A204.1 (cell line): ENCODE results near the gene SULT6B1.
"Not testable (repeated sequence)": the region's sequence is repeated elsewhere in the genome, so short reads cannot be mapped to it uniquely, and the experiment has no call there.

ENCODE experiments used
- FAIRE-seq: peaks from 2 replicates; lab custom pipeline; 2012; peaks lifted over from hg19 to GRCh38; lab: Jason Lieb, UNC

The SULT6B1 gene

GRCh38 chr2:37195862-37196319, 7.4 kb upstream of the SULT6B1 start:
- not testable (repeated sequence) for FAIRE-seq

GRCh38 chr2:37192551-37192950, 4.1 kb upstream of the SULT6B1 start:
- no peak for FAIRE-seq

DNA sequence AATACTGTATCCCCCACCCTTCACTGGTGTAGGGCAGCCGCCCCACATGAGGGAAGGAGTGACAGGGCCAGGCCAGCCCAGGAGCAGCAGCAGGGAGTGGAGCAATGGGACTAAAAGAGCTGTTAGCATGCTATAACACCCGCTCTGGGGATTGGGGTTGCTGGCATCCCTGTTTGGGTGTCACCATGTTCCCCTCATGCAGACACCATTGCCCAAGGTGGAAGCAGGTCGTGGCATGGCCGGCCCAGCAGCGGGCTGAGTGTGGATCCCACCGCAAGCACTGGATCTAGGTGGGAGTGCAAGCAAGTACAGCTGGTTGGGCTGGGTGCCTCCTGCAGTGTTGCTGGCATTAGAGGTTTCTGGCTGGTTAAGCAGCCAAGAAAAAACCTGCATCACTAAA, 3.3 kb upstream of the SULT6B1 start:
- FAIRE-seq, result no peak

- FAIRE-seq, result no peak
Measured at GRCh38 chr2:37191253-37191652, 2.8 kb upstream of the SULT6B1 start.

- no peak for FAIRE-seq
Measured at GRCh38 chr2:37190290-37190689, 1.8 kb upstream of the SULT6B1 start.

DNA sequence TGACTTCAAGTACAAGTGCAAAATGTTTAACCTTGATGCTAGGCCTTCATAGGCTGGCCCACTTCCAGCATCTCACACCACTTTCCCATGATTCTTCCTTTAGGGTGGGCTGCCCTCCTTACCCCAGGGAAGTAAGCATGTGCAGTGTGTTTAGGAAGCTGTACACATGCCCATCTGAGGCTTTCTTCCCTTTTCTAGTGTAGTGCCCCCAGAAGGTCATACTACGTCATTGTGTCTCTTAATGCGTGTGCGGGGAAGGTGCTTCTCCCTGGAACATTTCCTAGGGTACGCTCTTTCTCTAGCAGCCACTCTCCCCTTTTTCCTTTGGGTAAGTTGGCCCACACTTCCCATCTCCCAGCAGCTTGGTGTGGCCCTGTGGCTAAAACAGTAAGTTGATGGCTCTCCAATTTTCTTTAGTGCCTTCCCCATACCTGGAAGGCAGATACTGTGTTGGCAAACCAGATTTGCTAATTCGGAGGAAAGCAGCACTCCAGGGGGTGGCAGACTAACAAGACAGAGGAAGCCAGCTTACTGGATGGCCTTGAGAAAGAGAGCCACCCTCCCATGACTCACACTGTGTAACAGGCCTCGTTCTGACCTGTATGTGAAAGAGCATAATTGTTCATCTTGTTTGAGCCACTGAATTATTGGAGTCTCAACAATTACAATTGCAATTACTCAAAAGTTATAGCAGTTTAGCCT, 1.1 kb upstream of the SULT6B1 start:
- FAIRE-seq, result no peak

- no peak for FAIRE-seq
Measured at GRCh38 chr2:37181726-37182684, 6.5 kb downstream of the SULT6B1 start.

DNA sequence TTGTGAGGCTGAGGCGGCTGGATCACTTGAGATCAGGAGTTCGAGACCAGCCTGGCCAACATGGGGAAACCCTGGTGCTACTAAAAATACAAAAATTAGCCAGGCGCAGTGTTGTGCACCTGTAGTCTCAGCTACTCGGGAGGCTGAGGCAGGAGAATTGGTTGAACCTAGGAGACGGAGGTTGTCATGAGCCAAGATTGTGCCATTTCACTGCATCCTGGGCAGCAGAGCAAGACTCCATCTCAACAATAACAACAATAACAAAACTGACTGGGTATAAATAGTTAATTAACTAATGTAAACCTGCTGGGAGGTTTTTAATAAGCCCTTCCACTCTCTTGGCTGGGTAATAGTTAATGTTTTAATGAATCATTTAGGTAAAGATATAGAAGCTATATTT, 7.8 kb downstream of the SULT6B1 start:
- FAIRE-seq, result no peak

GRCh38 chr2:37180006-37180639, 8.3 kb downstream of the SULT6B1 start:
- FAIRE-seq, result no peak

DNA sequence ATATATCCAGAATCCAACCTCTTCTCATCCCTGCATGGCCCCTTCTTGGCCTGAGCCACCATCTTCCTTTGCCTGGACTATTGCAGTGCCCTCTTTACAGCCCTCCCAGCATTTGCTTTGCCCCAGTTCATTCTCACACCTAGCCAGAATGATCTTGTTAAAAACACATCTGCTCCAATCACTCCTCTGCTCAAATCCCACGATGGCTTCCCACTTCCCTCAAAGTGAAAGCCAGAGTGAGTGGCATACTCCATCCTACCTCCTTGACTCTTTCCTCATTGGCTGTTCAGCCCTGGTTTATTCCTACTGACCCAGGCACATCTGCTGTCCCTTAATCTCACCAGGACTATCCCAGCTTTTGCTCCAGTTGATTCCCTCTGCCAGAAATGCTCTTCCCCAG, 14.7 kb downstream of the SULT6B1 start:
- no peak for FAIRE-seq

- FAIRE-seq, result no peak
Measured at GRCh38 chr2:37171624-37171950, 16.9 kb downstream of the SULT6B1 start.

DNA sequence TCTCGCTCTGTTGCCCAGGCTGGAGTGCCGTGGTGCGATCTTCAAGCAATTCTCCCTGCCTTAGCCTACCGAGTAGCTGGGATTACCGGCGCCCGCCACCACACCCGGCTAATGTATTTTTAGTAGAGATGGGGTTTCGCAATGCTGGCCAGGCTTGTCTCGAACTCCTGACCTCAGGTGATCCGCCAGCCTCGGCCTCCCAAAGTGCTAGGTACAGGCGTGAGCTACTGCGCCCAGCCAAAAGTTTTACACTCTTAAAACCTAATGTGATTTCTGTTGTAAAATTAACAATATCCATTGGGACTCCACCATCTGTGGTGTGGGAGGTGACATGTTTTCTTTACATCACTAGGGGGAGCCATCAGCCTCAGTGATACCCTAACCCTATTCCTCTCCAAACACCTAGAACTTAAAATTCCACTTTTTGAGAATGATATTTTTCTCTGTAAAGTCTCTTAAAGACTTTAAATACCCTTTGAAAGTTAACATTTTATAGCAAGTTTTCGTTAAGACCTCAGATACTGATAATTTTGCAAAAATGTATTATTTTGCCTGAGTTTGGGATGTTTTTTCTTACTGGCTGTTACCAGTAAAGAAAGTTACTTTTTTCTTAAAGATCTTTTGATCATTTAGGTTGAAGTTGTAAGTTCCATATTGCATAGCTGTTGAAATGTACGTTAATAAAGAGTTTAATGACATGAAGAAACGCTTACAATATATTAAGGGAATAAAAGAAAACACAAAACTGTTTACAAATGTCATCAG, 20.1 kb downstream of the SULT6B1 start:
- peak; percentile 88 for FAIRE-seq

GRCh38 chr2:37167636-37168180, 20.8 kb downstream of the SULT6B1 start:
- peak; percentile 29 for FAIRE-seq

GRCh38 chr2:37164757-37165156, 23.7 kb downstream of the SULT6B1 start:
- no peak for FAIRE-seq

DNA sequence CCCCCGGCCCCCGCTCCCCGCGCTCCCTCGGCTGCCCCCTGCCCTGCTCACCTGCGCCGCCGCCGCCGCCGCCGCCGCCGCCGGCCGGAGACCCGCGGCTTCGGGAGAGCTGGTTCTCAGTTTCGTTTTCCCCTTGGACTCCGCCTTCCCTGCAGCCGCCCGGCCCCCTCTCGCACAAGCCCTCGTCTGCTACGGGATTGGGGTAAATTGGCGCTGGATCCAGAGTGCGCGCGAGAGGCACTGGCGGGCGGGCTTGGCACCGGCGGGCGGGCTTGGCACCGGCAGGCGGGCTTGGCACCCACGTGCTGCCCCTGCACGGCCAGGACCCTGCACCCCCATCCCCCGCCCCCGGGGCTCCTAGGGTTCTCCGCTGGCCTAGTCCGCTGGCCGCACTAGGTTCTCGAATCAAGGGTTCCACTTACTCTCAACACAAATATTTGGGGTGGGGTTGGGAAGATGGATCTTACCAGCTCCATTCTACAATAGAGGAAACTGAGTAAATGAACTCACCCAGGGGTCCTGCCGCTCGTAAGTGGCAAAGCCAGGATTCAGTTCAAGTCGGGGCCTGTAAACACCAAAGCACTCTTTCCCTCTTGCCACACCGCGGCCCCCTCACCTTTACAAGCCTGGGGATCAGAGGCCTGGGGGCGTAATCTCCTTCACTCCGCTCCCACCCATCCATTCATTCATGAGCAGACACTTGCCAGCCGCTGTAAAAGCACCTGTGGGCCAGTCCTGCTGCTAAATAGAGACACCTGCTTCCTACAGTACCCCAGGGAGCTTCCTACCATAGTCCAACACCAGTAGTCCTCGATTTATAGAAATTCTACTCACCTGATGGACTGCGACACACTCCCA, 31.4 kb downstream of the SULT6B1 start, which contains the start of gene EIF2AK2:
EIF2AK2 (minus strand) TSS at position 124 of the 858 bp plus-strand sequence. CDS start 9,174 bp downstream, outside the sequence.
- FAIRE-seq, result no peak

- no peak for FAIRE-seq
Measured at GRCh38 chr2:37156071-37156856, 32.2 kb downstream of the SULT6B1 start.

- no peak for FAIRE-seq
Measured at GRCh38 chr2:37154785-37155184, 33.7 kb downstream of the SULT6B1 start.

- no peak for FAIRE-seq
Measured at GRCh38 chr2:37153224-37153623, 35.2 kb downstream of the SULT6B1 start.

DNA sequence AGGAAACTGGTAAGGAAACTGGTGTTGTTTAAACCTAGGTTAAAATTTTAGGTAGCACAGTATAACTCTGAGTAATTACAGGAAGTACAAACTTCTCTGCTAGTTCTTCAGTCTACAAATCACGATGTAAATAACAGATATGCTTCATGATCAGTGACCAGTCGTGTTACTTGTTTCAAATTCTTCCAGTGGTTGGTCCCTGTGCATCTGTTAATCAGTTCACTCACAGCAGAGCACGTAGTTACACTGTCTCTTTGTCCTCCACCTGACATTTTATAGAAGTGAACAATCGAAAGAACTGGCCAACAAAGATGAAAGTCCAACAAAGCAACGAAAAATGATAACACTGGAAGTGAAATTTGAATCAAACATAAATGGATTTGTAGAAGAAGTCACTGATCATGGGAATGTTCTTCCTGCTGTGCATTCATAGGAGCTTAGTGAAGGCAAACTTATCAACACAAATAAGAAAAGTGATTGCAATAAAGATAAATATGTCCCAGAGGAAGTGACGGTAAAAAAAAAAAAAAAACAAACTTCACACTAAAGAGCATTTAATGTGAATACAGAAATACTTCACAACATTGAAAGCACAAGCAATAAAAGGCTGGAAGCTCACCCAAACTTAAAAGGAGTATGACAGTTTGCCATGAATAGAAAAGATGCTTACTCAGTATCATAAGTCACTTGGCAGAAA, 38.7 kb downstream of the SULT6B1 start:
- no peak for FAIRE-seq
